HUDEP-2 (cell line): ENCODE results near the gene SCIN.
A peak's percentile ranks its signal among the peaks of the same experiment; 100 is the strongest.

Source experiments
- DNase-seq, 76 experiments: peaks; one replicate each; lab custom pipeline; 2025; ENCODE audit not compliant: unreplicated experiment in 76 of 76; lab: John Stamatoyannopoulos, UW

The SCIN gene

DNA sequence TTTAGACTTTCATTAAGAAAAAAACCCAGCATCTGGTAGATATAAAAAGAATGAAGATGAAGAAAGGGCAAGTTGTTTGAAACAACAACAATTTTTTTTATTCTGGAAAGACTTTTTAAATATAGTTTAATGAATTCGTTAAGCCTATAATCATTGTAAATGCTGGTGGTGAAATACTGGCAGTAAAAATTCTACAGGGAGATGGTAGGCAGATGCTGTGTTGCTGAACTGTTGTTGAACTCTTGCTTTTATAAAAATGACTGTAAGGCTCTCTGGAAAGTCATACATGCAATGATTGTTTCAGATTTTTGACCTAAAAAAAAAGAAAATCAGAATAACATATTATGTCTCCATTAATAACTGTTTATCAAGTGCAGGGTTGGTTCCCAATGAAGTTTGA lies 39.0 kb downstream of the SCIN start:
- no peak for DNase-seq

DNA sequence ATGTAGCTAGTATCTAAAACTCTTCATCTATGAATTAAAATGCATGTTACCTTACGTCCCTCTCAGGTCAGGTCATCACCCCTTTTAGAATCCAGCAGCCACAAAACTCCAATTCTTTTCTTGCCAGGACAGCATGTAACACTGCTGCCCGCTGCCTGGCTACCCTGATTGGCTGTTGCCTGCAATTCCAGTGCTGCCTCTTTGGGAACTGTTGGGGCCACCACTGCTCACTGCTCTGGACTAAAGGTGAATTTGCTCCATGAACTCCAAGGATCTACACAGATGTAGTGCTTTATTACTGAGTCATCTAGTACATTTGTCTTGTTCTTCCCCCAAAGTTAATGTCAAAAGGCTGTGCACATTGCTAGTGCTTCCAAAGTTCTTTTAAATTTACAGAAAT lies 40.4 kb downstream of the SCIN start:
- DNase-seq: no peak

DNA sequence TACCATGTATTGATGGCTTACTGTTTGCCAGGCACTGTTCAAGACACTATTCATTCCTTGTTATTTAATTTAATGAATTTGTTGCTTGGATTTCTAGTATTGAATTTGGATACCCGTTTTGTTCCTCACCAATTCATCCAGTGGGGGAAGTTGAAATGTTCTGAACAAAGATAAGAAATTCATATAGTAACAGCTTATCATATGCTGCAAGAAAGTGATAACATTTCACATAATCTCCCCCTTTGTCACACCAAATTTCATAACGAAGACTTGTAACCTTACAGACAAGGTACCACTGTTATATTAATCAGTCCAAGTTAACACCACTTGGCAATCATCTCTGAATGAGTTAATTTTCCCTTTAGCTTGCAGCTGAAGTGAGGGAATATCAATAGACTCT lies 42.1 kb downstream of the SCIN start:
- DNase-seq: peak in 16 of 76 experiments; percentile 6 to 42 (median 22)

DNA sequence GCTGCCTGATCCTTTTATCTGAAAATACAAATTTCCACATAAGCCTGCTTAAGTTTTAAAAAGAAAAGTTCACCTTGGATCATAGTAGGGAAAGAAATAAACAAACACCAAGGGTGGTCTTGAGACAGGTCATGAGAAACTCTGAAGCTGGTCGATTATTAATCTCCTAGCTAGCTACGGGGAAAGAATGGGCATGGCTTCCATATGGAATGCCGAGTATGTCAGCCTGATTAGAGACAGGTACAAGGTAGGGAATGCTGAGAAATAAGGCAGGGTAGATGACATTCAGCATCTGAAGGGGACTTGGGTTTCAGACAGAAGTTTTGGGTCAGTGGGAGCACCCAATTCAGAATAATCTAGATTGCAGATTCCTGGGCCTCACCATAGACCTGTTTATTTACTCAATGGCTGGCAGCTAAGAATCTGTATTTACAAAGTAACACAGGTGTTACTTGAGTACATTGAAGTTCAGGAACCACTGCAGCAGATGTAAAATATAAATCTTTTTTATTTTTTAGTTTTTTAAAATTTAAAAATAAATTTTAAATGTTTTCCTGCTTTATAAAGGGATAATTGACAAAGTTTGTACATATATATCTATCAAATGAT lies 49.0 kb downstream of the SCIN start:
- DNase-seq: no peak

DNA sequence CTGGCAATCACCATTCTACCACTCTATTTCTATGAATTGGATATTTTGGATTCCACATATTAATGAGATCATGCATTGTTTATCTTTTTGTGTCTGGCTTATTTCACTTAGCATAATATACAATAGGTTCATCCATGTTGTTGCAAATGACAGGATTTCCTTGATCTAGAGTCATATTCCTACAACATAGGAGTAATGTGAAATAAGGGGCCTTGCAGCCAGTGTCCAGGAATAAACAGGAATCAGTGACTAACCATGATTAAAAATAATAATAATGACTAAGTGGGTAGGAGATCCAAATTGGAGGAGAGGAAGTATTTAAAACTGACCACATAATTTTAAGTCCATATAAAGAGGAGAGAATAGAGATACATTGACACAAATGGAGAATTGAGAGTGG lies 49.9 kb downstream of the SCIN start:
- DNase-seq: no peak

DNA sequence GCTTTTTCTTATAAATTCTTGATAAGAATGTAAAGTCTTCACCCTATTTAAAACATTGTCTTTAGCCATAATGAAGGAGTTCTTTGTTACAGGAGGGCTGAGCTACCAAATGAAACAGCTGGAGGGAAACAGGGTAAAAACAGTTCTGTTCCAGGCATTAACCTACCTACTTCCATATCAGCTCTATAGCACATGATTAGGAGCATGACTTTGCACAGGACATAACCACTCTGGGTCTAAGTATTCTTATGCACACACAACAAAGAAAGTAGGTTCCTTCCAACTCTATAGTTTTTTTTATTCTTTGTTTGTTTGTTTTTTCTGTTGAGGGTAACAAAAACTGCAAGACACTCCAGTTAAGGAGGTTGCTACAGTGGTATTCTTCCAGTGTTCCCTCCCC lies 52.7 kb downstream of the SCIN start:
- DNase-seq: no peak

DNA sequence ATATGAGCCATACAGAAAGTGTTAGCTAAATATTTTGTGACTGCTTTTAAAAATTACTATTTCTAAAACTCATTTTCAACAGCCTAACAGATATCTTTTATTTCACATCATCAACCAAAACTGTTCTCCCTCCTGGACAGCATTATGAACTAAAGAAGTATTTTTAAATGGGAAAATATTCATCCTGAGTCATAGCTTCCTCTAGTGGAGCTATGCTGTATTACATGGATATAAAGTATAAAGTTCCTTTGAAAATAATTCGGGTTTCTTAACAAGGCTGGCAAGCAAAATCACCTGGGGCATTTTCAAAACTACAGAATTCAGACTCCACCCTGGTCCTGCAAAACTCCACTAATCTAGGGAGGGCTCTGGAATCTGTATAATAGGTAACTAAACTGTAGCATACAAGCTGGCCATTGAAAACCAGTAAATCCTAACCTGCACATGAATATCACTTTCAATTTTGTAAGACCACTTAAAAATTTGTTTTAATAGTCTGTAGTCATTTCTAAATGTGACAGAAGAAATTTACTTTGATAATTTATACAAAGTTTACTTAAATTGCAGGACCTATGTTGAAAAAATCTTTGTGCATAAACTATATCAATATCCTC lies 53.5 kb downstream of the SCIN start:
- peak in 4 of 76 experiments; percentile 2 to 23 (median 17) for DNase-seq

DNA sequence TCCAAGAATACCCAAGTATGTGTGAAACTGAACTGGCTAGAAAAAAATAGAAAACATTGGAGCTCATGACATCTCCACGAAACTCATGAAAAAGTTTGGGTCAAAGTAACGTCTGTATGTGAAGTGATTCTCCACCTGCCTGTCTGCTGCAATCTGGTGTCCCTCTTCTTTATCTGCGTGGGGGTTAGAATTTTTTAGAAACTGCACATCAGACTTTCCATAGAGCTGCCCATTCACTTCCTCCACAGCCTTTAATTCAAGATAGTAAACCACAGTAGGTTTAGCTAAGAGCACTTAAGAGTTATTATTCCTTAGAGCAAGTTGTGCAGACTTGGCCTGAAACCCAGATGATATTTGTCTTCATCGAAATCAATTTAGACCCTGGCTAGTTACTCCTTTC lies 55.3 kb downstream of the SCIN start:
- DNase-seq: peak in 4 of 76 experiments; percentile 7 to 40 (median 14)

DNA sequence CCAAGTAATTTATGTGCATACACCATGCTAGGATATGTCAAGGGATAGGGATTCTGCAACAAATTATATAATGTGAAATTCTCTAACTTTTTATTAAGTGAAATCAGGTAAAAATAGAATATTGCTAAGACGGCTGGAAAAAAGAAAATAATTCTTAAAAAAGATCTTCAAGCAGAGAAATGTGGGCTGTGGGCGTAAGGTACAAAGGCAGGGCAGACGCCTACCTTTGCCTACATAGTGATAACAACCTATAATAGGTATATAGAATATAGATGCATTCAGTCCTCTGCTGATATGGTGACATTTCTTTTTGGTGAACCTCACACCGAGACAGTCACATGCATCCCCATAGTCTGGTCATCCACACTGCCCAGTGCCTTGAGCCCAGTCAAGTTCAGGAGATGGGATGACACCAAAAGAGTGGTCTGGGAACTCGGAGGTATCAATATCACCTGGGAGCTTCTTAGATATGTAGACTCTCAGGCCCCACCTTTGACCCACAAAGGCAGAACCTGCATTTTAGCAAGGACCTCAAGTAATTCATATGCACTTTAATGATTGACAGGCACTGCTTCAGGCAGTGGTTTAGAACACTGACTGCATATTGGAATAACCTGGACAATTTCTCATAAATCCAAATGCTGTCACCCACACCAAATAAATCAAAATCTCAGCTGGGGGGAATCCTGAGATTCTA lies 59.4 kb downstream of the SCIN start:
- no peak for DNase-seq

DNA sequence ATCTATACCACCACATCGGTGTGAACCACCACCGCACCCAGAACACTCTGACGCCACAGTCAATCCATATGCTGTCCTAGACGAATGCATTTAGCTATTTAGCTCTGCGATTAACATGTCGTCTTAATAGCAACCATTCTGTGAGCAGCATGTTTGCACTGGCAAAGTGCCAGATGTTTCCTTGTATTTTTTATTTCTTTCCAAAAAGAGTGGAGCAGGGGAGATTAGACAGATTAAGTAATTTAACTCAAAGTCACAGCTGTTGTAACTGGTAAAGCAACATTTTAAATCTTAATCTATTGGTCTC lies 59.9 kb downstream of the SCIN start:
- DNase-seq: no peak

DNA sequence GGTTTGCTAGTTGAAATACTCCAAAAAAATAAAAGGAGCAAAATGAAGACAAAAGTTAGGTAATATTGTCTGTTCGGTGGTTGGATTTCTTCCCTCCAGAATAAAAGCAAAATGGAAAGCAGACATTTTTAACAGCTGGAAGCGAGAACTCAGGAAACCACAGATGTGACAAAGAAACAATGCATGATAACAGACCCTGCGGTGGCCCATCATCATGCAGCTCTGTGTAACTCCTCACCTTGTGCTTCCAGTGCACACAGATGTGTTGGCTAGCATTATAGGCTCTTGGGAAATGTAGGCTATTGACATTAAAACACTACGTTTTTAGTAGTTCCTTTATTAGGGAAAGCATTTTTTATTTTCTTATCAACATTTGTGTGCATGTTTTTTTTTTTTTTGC lies 63.1 kb downstream of the SCIN start:
- DNase-seq: no peak

DNA sequence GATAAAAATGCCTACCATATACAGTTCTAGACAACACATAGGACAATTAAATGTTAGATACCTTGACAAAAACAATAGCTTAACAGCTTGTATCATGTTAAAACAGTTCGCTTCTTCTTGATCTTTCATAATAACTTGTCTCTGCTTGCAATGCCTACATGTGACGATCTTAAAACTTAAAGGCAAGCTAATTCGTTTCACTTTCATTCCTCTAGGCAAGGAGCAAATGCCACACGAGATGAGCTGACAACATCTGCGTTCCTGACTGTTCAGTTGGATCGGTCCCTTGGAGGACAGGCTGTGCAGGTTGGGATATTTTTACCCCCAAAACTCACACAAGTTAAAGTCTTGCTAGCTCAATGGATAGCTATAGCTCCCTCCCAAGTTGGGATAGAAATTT lies 65.3 kb downstream of the SCIN start:
- DNase-seq: no peak

DNA sequence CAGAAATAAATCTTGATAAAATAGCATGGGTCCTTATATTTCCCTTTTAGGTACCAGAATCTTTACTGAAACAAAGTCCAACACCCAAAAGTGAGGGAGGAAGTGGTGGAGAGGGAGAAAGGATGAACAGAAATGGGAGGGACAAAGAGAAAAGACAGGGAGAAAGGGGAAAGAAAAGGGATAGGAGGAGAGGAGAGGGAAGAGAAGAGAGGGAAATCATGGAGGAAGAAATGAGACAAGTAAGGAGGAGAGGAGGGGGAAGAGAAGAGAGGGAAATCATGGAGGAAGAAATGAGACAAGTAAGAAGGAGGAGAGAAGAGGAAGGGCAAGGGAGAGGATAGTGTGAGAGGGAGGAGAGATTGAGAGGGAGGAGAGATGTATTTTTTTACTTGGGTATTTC lies 66.8 kb downstream of the SCIN start:
- no peak for DNase-seq

DNA sequence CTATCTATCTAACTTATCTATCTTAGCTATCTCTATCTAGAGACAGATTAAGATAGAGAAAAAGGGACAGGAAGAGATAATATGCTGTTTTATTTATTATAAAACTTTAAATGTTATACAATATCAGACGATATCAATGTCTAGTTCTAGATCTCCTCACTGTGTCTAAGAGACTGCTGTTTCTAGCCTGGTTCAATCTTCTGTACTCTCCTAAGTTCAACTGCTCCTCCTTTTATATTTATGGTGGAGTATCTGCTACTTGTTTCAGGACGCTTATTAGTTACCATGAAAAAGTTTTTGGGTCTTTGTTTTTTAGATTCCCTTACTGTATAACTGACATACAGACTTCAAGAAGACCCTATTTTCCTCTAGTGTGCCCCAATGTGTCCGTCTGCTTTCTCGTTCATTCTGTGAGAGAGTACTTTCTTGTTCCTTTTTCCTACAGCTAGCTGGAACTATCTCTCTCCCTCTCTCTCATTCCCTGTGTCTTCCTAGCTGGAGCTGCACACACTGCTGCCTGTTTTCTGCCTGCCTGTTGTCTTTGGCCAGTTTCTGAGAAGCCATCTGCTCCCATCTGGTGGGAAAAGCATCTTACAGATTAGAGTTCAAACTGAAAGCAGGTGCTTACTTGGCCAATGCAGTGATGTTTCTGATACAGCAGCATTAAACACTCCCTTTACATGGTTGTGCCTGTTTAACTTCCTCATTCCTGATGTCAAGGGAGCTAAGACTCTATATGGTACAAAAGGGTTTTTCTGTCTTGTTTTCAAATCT lies 67.5 kb downstream of the SCIN start:
- DNase-seq: peak in 5 of 76 experiments; percentile 4 to 29 (median 15)

DNA sequence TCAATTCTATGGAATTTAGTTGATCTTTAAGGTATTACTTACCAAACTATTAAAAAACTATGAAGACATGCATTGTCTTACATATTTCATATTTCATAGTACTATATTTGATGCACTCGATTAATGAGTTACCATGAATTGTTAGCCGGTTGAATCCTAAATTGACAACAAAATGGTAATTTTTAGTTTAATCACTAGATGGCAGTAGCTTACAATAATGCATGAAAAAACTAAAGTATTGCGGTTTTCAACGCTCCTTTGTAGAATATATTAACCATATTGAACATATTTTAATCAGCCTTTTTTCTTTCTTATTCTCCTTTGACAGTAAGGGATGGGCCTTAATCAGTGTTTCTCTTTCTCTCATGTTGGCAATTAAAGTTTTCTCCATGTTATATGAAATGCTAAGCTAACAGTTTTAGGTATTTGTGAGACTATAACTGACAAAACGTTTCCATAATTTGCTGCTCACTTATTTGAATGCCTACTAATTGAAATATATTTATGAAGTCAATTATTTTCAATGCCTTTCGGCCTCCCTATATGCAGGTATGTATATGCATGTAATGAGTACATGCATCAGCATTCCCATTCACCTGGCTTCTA lies 68.4 kb downstream of the SCIN start:
- peak in 28 of 76 experiments; percentile 3 to 67 (median 34) for DNase-seq

DNA sequence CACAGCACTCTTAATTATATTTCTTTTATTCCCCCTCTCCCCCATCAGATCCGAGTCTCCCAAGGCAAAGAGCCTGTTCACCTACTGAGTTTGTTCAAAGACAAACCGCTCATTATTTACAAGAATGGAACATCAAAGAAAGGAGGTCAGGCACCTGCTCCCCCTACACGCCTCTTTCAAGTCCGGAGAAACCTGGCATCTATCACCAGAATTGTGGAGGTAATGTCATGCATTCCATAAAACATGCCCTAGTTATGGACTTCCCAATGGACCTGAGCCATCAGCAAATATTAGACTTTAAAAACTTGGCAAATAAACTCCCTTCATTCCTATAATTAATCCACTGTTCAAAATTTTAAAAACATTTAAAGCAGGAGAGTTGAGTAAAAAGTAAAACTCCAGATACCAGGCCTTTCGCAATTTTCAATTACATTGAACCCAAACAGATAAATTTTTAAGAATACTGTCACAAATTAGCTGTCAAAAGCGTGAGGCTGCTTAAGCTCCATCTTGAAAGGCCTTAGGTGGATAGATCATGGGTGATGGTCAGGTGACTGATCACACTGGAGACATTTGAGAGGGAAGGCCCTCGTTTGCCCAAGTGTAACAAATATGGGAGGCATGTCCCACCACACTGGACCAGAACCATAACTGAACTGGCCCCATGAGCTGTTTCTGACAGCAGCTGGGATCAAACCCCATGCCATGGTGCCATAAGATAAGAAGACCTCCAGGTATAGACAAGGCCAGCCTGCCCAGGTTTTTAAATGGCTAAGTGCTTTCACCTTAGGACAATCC lies 70.0 kb downstream of the SCIN start:
- no peak for DNase-seq

DNA sequence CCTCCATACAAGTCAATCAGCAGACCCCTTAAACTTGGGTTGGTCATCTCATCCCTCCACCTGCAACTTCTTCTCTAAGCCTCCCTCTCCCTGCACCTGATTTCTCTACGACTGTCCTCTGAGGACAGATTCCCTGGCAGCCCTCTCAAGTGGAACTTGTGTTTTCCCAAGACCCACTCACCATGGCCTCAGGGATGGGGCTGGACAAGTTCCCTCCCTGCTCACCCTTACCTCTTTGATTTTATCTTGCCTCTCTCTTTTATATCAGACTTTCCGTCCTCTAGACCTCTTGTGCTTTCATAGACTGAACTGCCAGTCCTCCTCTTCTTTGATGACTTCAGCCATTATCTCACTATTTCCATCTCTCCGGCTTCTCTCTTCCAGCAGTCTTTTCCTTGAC lies 70.7 kb downstream of the SCIN start:
- no peak for DNase-seq

DNA sequence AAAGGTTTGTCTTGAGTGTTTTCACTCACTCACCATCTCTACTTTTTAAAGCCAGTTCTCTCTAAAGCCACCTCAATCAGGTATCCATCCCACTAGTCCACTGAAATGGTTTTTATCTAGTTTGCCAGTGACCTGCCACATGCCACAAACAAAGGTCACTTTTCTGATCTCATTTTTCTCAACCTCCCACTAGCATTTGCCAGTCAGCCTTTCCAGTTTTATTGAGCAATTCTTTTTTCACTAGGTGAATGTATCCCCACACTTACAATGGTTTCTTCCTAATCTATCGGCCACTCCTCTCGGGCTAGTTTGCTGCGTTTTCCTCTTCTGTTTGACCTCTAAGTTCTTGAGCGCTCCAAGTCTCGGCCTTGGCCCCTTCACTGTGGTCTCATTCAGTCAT lies 72.0 kb downstream of the SCIN start:
- DNase-seq: no peak

DNA sequence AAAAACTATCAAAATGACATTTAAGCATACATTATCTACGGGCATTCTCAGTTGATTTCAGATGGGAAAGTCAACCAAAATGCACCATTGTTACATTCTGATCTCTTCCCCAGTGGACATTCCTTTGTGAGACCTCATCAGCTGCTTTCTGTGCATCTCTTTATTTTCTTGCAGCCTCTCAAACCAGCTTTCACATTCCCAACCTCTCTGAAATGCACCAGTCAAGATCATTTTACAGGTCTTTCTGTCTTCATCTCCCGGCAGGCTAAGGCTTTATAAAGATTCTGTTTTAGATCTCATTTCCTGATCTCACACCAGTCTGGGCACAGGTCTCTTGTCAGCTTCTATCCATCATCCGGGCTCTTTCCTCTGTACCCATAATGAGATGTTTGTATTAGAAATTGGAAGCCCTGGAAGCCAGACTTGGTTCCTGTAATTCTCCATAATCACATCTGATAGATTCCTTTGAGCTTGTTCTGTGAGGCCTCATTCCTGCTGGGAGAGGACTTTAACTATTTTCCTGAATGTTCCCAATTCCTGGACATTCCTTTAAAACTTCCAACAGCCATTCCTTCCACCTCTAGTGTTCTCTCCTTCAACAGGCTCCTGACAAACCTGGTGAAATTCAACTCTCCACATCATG lies 72.6 kb downstream of the SCIN start:
- DNase-seq: no peak

DNA sequence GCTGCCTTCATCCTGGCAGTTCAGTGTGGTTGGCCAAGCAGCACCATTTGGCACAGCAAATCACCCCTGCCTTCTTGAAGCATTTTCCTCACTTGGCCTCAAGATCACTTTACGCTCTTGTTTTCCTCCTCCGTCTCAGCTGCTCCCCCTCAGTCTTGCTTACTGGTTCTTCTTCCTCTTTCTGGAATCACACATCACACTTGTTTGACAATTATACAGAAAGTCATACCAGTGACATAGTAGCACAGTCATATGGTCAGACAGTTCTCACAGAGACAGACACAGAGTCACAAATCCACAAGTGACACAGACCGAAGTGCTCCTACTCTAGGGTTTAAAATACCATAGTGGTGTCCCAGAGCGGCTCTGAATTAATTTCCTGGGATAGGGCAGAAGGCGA lies 73.1 kb downstream of the SCIN start:
- DNase-seq: no peak
